DMS153 treated with DMSO at 0.1 percent for 48 hours (cell line): ENCODE measurements around the gene ZNF684.
A peak's percentile ranks its signal among the peaks of the same experiment; 100 is the strongest.
"Not testable (repeated sequence)": the region's sequence is repeated elsewhere in the genome, so short reads cannot be mapped to it uniquely, and the experiment has no call there.

Experiments
- DNase-seq: peaks from one replicate; lab custom pipeline; 2025; ENCODE audit not compliant: unreplicated experiment; lab: John Stamatoyannopoulos, UW

The ZNF684 gene

GRCh38 chr1:40567825-40568224 is 36.4 kb downstream of the ZNF684 start:
- DNase-seq, result no peak

GRCh38 chr1:40574805-40575204 is 43.4 kb downstream of the ZNF684 start:
- not testable (repeated sequence) for DNase-seq

- no peak for DNase-seq
Observed at GRCh38 chr1:40575336-40575735, 43.9 kb downstream of the ZNF684 start.

GRCh38 chr1:40582116-40582515 is 50.7 kb downstream of the ZNF684 start:
- DNase-seq, result no peak

- DNase-seq, result no peak
Observed at GRCh38 chr1:40583980-40584379, 52.5 kb downstream of the ZNF684 start.

- DNase-seq, result no peak
Observed at GRCh38 chr1:40588586-40588985, 57.1 kb downstream of the ZNF684 start.

- peak; percentile 8 for DNase-seq
Observed at GRCh38 chr1:40592107-40592803, 60.8 kb downstream of the ZNF684 start.

- no peak for DNase-seq
Observed at GRCh38 chr1:40593449-40594186, 62.2 kb downstream of the ZNF684 start.

GRCh38 chr1:40594187-40594531 is 62.7 kb downstream of the ZNF684 start:
- no peak for DNase-seq

- no peak for DNase-seq
Observed at GRCh38 chr1:40595623-40596022, 64.2 kb downstream of the ZNF684 start.
